K562 (cell line): ENCODE results near the gene KIAA2012. TPM values are rescaled to one million over a fixed set of nuclear protein-coding genes. Genes with fewer than 3 reads are reported as not detected.
A peak's percentile ranks its signal among the peaks of the same experiment; 100 is the strongest.

Experiments used
- ATAC-seq: fragments of 200-7000 bp; cut with Tn5 transposase; 3 replicates; pipeline ENCODE4 v1.9.1; 2020; ENCODE audit warnings: moderate library complexity
- BruUV-seq: library from RNA; stranded (reverse); fragments of 400-500 nt; replicated peaks from 2 replicates; lab custom pipeline; 2021; lab: Mats Ljungman, UMichigan
- CTCF ChIA-PET: fragments of 300-600 bp; formaldehyde crosslinking; extraction: SDS; loops from one replicate; lab custom pipeline; 2021; ENCODE audit warnings: low intra/inter-chr PET ratio; lab: Yijun Ruan, JAX
- POLR2A ChIA-PET: fragments of 300-600, 350-650 bp; sonication (Branson Sonifier 250); formaldehyde crosslinking; extraction: SDS; loops from one replicate; lab custom pipeline; 2021; ENCODE audit warnings: antibody characterized with exemption, inconsistent platforms; lab: Yijun Ruan, JAX
- DNase-seq, 4 experiments: peaks; one replicate each; pipeline versions ENCODE4 v3.0.0 to v3.0.0-alpha.2; 2011 to 2018; ENCODE audit warnings: low spot score in 3 of 4, mixed read lengths in 3 of 4; ENCODE audit errors: extremely low read depth in 1 of 4
- FAIRE-seq: peaks from 2 replicates; lab custom pipeline; 2011; peaks lifted over from hg19 to GRCh38; lab: Jason Lieb, UNC
- H2AFZ ChIP-seq: 2 replicates; pipeline ENCODE4 v1.6.0; 2011; ENCODE audit warnings: low read depth, low read length, control low read depth, inconsistent platforms
- H3K27ac ChIP-seq: fragments of 200-600 bp; 3 replicates; pipeline ENCODE4 v1.8.0; 2011; ENCODE audit warnings: low read depth, mild to moderate bottlenecking, control low read depth, inconsistent platforms, low read length, moderate library complexity, mixed read lengths; ENCODE audit errors: extremely low read depth
- H3K27me3 ChIP-seq, 2 experiments: fragments of 300-600 bp in 1 of 2; 2 replicates in 1 of 2; 3 replicates in 1 of 2; pipeline versions ENCODE4 v1.6.0 to v1.8.0; 2011; ENCODE audit warnings: inconsistent platforms in 2 of 2, low read length in 2 of 2, mild to moderate bottlenecking in 1 of 2, mixed read lengths in 1 of 2, moderate library complexity in 1 of 2; ENCODE audit not compliant: control insufficient read depth in 2 of 2, insufficient read depth in 2 of 2
- H3K36me3 ChIP-seq: fragments of 300-600 bp; 3 replicates; pipeline ENCODE4 v1.8.0; 2011; ENCODE audit warnings: mild to moderate bottlenecking, low read length, inconsistent platforms; ENCODE audit not compliant: control insufficient read depth, insufficient read depth
- H3K4me1 ChIP-seq, 2 experiments: fragments of 200-600 bp in 1 of 2; replicated peaks in 1 of 2; 2 replicates in 1 of 2; 3 replicates in 1 of 2; pipeline versions ENCODE4 v1.5.1 to v1.8.0; 2011; ENCODE audit warnings: inconsistent platforms in 2 of 2, low read length in 2 of 2, mild to moderate bottlenecking in 1 of 2, mixed read lengths in 1 of 2, moderate library complexity in 1 of 2; ENCODE audit not compliant: control insufficient read depth in 2 of 2, insufficient read depth in 2 of 2
- H3K4me2 ChIP-seq: 2 replicates; pipeline ENCODE4 v1.6.1; 2011; ENCODE audit warnings: low read length, control low read depth, inconsistent platforms, mixed read lengths; ENCODE audit not compliant: insufficient read depth
- H3K4me3 ChIP-seq: fragments of 200-600 bp; sonication (generic), shearing (Covaris generic); 2 replicates; pipeline ENCODE4 v1.5.1; 2016; ENCODE audit warnings: control low read depth, inconsistent platforms
- H3K79me2 ChIP-seq: fragments of 200-600 bp; 3 replicates; pipeline ENCODE4 v1.8.0; 2011; ENCODE audit warnings: low read length, inconsistent platforms; ENCODE audit not compliant: control insufficient read depth, insufficient read depth
- H3K9ac ChIP-seq, 2 experiments: 2 replicates each; pipeline versions ENCODE4 v1.6.0 to v1.6.1; 2011; ENCODE audit warnings: low read depth in 2 of 2, low read length in 2 of 2, control low read depth in 1 of 2, inconsistent platforms in 1 of 2, mild to moderate bottlenecking in 1 of 2, mixed read lengths in 1 of 2; ENCODE audit not compliant: insufficient read depth in 1 of 2
- H3K9me1 ChIP-seq: one replicate; pipeline ENCODE4 v1.6.0; 2011; ENCODE audit warnings: inconsistent platforms, mild to moderate bottlenecking, low read length, moderate library complexity; ENCODE audit not compliant: control insufficient read depth, insufficient read depth
- H3K9me3 ChIP-seq: replicated peaks from 2 replicates; pipeline ENCODE4 v1.5.1; 2011; ENCODE audit warnings: low read depth, low read length, inconsistent platforms; ENCODE audit not compliant: control insufficient read depth, insufficient read depth
- H4K20me1 ChIP-seq: replicated peaks from 2 replicates; pipeline ENCODE4 v1.6.1; 2011; ENCODE audit warnings: low read length, inconsistent platforms, mixed read lengths; ENCODE audit not compliant: control insufficient read depth, insufficient read depth
- HINFP ChIP-seq: fragments of 450-650 bp; conservative IDR thresholded peaks from 2 replicates; pipeline ENCODE4 v1.6.1; 2016; ENCODE audit warnings: missing genetic modification characterization, low read depth, mild to moderate bottlenecking, control low read depth, missing compliant biosample characterization
- ID3 ChIP-seq, 2 experiments: fragments of 250-450 bp in 1 of 2; fragments of 450-650 bp in 1 of 2; sonication (Bioruptor Pico) in 1 of 2; IDR thresholded peaks; 2 replicates each; pipeline versions ENCODE4 v1.6.1 to v1.8.0; 2016 to 2021; ENCODE audit warnings: mild to moderate bottlenecking in 2 of 2, moderate library complexity in 2 of 2, missing compliant biosample characterization in 1 of 2, missing genetic modification characterization in 1 of 2
- MCM7 ChIP-seq, 2 experiments: fragments of 450-650 bp; IDR thresholded peaks; 2 replicates each; pipeline ENCODE4 v1.6.1; 2016 to 2018
- RBBP5 ChIP-seq: fragments of 200-600 bp; sonication (generic); IDR thresholded peaks from 2 replicates; pipeline ENCODE4 v1.6.1; 2012; ENCODE audit warnings: borderline replicate concordance, mild to moderate bottlenecking, low read length, control low read depth, inconsistent platforms; ENCODE audit not compliant: insufficient read depth, poor library complexity, severe bottlenecking
- SAFB2 ChIP-seq: fragments of 200-400 bp; formaldehyde crosslinking; IDR thresholded peaks from 2 replicates; pipeline ENCODE4 v1.6.1; 2018; ENCODE audit warnings: borderline replicate concordance, low read length, low read depth, moderate library complexity; ENCODE audit not compliant: severe bottlenecking
- TCF3 ChIP-seq: sonication (generic); formaldehyde crosslinking; IDR thresholded peaks from 2 replicates; pipeline ENCODE4 v1.4.0; 2020; ENCODE audit warnings: mild to moderate bottlenecking, missing genetic modification reagents
- TSHZ1 ChIP-seq: fragments of 250-450 bp; sonication (Bioruptor Pico); IDR thresholded peaks from 2 replicates; pipeline ENCODE4 v1.4.0; 2020; ENCODE audit warnings: mild to moderate bottlenecking, moderate library complexity
- ZBTB2 ChIP-seq: fragments of 450-650 bp; IDR thresholded peaks from 2 replicates; pipeline ENCODE4 v1.6.1; 2016; ENCODE audit warnings: antibody characterized with exemption
- ZC3H11A ChIP-seq: IDR thresholded peaks from 2 replicates; pipeline ENCODE4 v1.6.1; 2012; ENCODE audit warnings: low read depth, low read length, improper control_type of control experiment
- ZFP30 ChIP-seq: fragments of 250-450 bp; sonication (Bioruptor Pico); IDR thresholded peaks from 2 replicates; pipeline ENCODE4 v1.8.0; 2022; ENCODE audit warnings: moderate library complexity, mild to moderate bottlenecking, inconsistent platforms, borderline replicate concordance
- ZNF354B ChIP-seq: fragments of 250-450 bp; sonication (Bioruptor Pico); IDR thresholded peaks from 2 replicates; pipeline ENCODE4 v1.4.0; 2020
- ZNF583 ChIP-seq: fragments of 250-450 bp; sonication (Bioruptor Pico); IDR thresholded peaks from 2 replicates; pipeline ENCODE4 v1.4.0; 2020
- ZNF778 ChIP-seq: fragments of 450-650 bp; formaldehyde crosslinking; IDR thresholded peaks from 2 replicates; pipeline ENCODE4 v1.4.0; 2020; ENCODE audit warnings: mild to moderate bottlenecking, moderate library complexity
- WGBS: fragments of 100-300 bp; shearing (Covaris generic); methylation state at CpG from one replicate; pipeline ENCODE4 v1.1.6; 2016; ENCODE audit warnings: low coverage, mixed read lengths; ENCODE audit not compliant: insufficient coverage; ENCODE audit errors: missing lambda C conversion rate; 5-methylcytosine and 5-hydroxymethylcytosine counted together
- in situ Hi-C: fragments of 300-500 bp; cut with MboI; formaldehyde crosslinking; loops from 4 replicates; pipeline ENCODE4 v1.15.0; 2018; ENCODE audit warnings: inconsistent platforms, mixed read lengths
- intact Hi-C: fragments of 100-400 bp; cut with micrococcal nuclease; formaldehyde crosslinking; loops from 2 replicates; pipeline ENCODE4 v1.14.2; 2022
- polyA plus RNA-seq, 8 experiments: library from polyadenylated mRNA; depleted of rRNA in 4 of 8; stranded (reverse) in 5 of 8; unstranded in 3 of 8; fragments of >200 nt; fragmentation: Nextera tagmentation in 2 of 8; fragmentation: Illumina TruSeq in 1 of 8; extraction: Ambion mirVana in 2 of 8; extraction: Trizol in 1 of 8; gene quantifications; 2 replicates each; pipeline versions ENCODE4 v1.2.1 to v1.2.3, GENCODE V29; 2011 to 2014; ENCODE audit warnings: inconsistent platforms in 1 of 8, missing spikeins in 1 of 8
- total RNA-seq, 7 experiments: library from RNA; depleted of rRNA in 6 of 7; stranded (reverse); fragments of >200 nt in 6 of 7; fragmentation: Illumina TruSeq in 2 of 7; extraction: Trizol in 2 of 7; gene quantifications; 2 replicates each; pipeline versions ENCODE4 v1.2.1 to v1.2.3, GENCODE V29; 2011 to 2021; ENCODE audit warnings: low replicate concordance in 1 of 7

Gene KIAA2012
- total and polyA plus RNA-seq, 9 of the 15 experiments (the other 6 are each of a cell fraction or from before 2014, with no cell fraction given), result not detected

GRCh38 chr2:202039278-202040078 lies 33.6 kb upstream of the KIAA2012 start:
- peaks cover 11 to 27% of the 10 kb centered on the region in 2 experiments; a peak in 4 of 5 replicates for H3K4me1 ChIP-seq
- H3K4me2 ChIP-seq, result no peak overlapping the region; the same call in 1 of the 2 replicates
- no peaks in the 10 kb centered on the region for H3K27me3 ChIP-seq
- no peak for DNase-seq
- H3K9ac ChIP-seq, result no peak overlapping the region
- no peaks in the 10 kb centered on the region for H3K9me3 ChIP-seq
- intact Hi-C loops (no loop called here), in situ Hi-C loops (no loop called here)
- 39% methylated on average over 12 of the region's 13 CpGs for WGBS
- no peak overlapping the region for H3K27ac ChIP-seq
- ATAC-seq, result peak; percentile 27; the same call in 1 of the 3 replicates
- ChIA-PET POLR2A (no interaction called here), CTCF (no interaction called here)
- H2AFZ ChIP-seq, result peak overlapping the region; percentile 39; the same call in 1 of the 2 replicates
- no peak overlapping the region for H3K4me3 ChIP-seq
- FAIRE-seq, result no peak
- H3K9me1 ChIP-seq, result no peaks in the 10 kb centered on the region
- BruUV-seq, result no TSS peak
- H4K20me1 ChIP-seq, result no peaks in the 10 kb centered on the region
- H3K36me3 ChIP-seq, result no peaks in the 10 kb centered on the region
- no peaks in the 10 kb centered on the region for H3K79me2 ChIP-seq
- no peak for TF ChIP-seq TCF3 (CRISPR knock-in tag)
- no peak for TF ChIP-seq ZBTB2
- no peak for TF ChIP-seq ZC3H11A
- TF ChIP-seq TSHZ1 (CRISPR knock-in tag), result no peak
- TF ChIP-seq SAFB2, result no peak
- TF ChIP-seq ZNF583 (CRISPR knock-in tag), result no peak
- no peak for TF ChIP-seq RBBP5
- no peak for TF ChIP-seq ID3 (CRISPR knock-in tag; IDR thresholded peaks at IDR 0.05)
- TF ChIP-seq ID3 (tag; IDR thresholded peaks at IDR 0.05), result no peak
- TF ChIP-seq MCM7 (IDR thresholded peaks at IDR 0.05), result no peak
- no peak for TF ChIP-seq HINFP (tag)
- TF ChIP-seq ZNF354B (CRISPR knock-in tag), result no peak
- TF ChIP-seq ZFP30, result no peak
- no peak for TF ChIP-seq ZNF778 (CRISPR knock-in tag)
